Muscle layer of duodenum (tissue), 2 donors: ENCODE measurements around the gene SMCHD1.
"Not testable (repeated sequence)": the region's sequence is repeated elsewhere in the genome, so short reads cannot be mapped to it uniquely, and the experiment has no call there.

Experiments
- H3K27ac ChIP-seq: one replicate; pipeline ENCODE4 v1.7.0; 2013; ENCODE audit warnings: mild to moderate bottlenecking, low read length
- H3K27me3 ChIP-seq: one replicate; pipeline ENCODE4 v1.7.0; 2013; ENCODE audit warnings: low read depth, mild to moderate bottlenecking, control low read depth, low read length
- H3K36me3 ChIP-seq, 2 donors: one replicate each; pipeline ENCODE4 v1.7.0; 2013; ENCODE audit warnings: low read length in 2 of 2, control low read depth in 1 of 2, mild to moderate bottlenecking in 1 of 2; ENCODE audit not compliant: insufficient read depth in 2 of 2, control insufficient read depth in 1 of 2
- H3K4me1 ChIP-seq, 2 donors: one replicate each; pipeline ENCODE4 v1.7.0; 2013; ENCODE audit warnings: low read length in 2 of 2, mild to moderate bottlenecking in 2 of 2, control low read depth in 1 of 2, moderate library complexity in 1 of 2; ENCODE audit not compliant: insufficient read depth in 2 of 2, control insufficient read depth in 1 of 2
- H3K4me3 ChIP-seq, 2 donors: one replicate each; pipeline ENCODE4 v1.7.0; 2013; ENCODE audit warnings: low read length in 2 of 2, low read depth in 1 of 2, mild to moderate bottlenecking in 1 of 2
- H3K9me3 ChIP-seq, 2 donors: one replicate each; pipeline ENCODE4 v1.7.0; 2013; ENCODE audit warnings: low read length in 2 of 2, control low read depth in 1 of 2, mild to moderate bottlenecking in 1 of 2; ENCODE audit not compliant: control insufficient read depth in 1 of 2
- donor health status: healthy.

Gene SMCHD1

DNA sequence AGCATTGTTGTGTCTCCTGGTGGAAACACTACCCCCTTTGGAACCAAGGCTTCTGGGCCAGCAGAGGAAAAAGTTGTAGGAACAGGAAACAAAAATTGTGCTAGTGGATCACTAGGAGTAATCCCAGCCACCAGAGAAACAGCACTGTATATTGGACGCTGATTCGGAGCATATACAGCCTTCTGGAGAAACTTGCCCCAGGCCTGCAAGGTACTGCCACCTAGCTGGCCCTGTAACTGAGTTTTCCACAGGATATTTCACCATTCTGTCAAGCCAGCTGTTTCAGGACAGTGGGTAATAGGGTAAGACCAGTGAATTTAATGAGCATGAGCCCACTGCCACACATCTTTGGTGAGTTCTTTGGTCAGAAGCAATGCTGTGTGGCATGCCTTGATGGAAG is 166.2 kb downstream of the SMCHD1 start:
- H3K4me1 ChIP-seq: no peaks in the 10 kb centered on the region
- H3K36me3 ChIP-seq: no peaks in the 10 kb centered on the region
- H3K27me3 ChIP-seq: no peaks in the 10 kb centered on the region
- no peak overlapping the region for H3K4me3 ChIP-seq
- no peak overlapping the region for H3K27ac ChIP-seq
- H3K9me3 ChIP-seq: peaks cover 0 to 3% of the 10 kb centered on the region in 2 donors

DNA sequence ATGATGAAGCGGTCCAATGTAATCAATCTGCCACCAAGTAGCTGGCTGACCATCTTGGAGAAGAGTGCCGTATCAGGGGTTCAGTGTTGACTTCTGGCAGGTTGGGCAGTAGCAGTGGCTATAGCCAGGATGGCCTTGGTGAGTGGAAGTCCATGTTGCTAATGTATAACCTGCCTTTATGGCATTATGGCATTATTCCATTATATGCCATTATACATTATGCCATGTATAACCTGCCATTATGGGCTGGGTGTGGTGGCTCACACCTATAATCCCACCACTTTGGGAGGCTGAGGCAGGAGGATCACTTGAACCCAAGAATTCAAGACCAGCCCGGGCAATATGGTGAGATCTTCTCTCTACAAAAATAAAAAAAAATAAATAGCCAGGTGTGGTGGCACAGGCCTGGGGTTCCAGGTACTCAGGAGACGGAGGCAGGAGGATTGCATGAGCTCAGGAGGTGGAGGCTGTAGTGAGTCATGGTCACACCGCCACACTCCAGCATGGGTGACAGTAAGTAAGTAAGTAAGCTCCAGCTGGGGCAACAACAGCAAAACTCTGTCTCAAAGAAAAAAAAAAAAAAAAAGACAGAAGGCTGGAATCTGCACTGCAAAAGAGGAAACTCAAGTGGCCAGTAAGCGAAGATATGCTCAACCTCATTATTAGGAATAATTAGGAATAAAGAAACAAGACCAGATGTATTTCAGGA is 166.8 kb downstream of the SMCHD1 start:
- H3K27me3 ChIP-seq: no peaks in the 10 kb centered on the region
- no peaks in the 10 kb centered on the region for H3K4me1 ChIP-seq
- H3K36me3 ChIP-seq: no peaks in the 10 kb centered on the region
- no peak overlapping the region for H3K4me3 ChIP-seq
- H3K27ac ChIP-seq: no peak overlapping the region
- peaks cover 0 to 3% of the 10 kb centered on the region in 2 donors for H3K9me3 ChIP-seq

DNA sequence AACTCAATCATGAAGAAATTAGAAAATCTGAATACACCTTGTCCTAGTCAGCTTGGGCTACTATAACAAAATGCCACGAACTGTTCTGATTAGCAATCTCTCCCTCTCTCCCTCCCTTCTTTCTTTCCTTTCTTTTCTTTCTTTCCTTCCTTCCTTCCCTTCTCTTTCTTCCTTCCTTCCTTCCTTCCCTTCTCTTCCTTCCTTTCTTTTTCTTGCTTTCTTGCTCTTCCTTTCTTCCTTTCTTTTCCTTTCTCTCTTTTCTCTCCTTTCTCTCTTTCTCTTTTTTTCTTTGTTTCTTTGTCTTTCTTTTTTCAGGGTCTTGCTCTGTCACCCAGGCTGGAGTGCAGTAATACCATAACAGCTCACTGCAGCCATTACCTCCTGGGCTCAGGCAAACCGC is 167.7 kb downstream of the SMCHD1 start:
- Histone ChIP-seq H3K36me3 (no peaks in the 10 kb centered on the region), H3K27me3 (no peaks in the 10 kb centered on the region), H3K9me3 (no peaks in the 10 kb centered on the region)

DNA sequence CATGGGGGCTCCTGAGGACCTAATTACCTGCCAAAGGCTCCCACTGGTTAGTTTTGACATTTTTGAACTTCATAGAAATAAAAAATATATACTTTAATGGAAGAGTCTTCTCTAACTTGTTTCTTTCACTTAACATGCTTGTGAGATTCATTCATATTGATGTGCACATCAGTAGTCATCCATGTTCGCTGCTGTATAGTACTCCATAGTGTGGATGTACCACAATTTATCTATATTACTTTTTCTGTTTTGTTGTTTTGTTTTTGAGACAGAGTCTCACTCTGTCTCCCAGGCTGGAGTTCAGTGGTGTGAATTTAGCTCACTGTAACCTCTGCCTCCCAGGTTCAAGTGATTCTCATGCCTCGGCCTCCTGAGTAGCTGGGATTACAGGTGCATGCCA is 168.4 kb downstream of the SMCHD1 start:
- H3K27ac ChIP-seq: no peak overlapping the region
- H3K27me3 ChIP-seq: no peaks in the 10 kb centered on the region
- H3K9me3 ChIP-seq: no peaks in the 10 kb centered on the region
- H3K4me1 ChIP-seq: no peaks in the 10 kb centered on the region
- no peaks in the 10 kb centered on the region for H3K36me3 ChIP-seq
- no peak overlapping the region for H3K4me3 ChIP-seq

More for the DNA sequence above, 167.7 kb downstream of the SMCHD1 start:
- Histone ChIP-seq H3K27ac (no peak overlapping the region), H3K4me1 (no peaks in the 10 kb centered on the region), H3K4me3 (no peak overlapping the region)

DNA sequence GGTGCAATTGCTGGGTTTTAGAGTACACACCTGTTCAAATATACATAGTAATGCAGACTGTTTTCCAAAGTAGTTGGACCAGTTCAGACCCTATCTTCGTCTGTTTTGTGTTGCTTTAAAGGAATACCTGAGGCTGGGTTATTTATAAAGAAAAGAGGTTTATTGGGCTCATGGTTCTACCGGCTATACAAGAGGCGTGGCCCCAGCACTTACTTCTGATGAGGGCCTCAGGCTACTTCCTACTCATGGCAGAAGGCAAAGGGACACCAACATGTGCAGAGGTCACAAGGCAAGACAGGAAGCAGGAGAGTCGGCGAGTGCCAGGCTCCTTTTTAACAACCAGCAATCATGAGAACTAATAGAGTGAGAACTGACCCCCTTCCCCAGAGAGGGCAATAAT is 169.3 kb downstream of the SMCHD1 start:
- Histone ChIP-seq H3K27ac (no peak overlapping the region), H3K4me1 (no peaks in the 10 kb centered on the region), H3K4me3 (no peak overlapping the region), H3K27me3 (no peaks in the 10 kb centered on the region), H3K9me3 (no peaks in the 10 kb centered on the region), H3K36me3 (no peaks in the 10 kb centered on the region)

DNA sequence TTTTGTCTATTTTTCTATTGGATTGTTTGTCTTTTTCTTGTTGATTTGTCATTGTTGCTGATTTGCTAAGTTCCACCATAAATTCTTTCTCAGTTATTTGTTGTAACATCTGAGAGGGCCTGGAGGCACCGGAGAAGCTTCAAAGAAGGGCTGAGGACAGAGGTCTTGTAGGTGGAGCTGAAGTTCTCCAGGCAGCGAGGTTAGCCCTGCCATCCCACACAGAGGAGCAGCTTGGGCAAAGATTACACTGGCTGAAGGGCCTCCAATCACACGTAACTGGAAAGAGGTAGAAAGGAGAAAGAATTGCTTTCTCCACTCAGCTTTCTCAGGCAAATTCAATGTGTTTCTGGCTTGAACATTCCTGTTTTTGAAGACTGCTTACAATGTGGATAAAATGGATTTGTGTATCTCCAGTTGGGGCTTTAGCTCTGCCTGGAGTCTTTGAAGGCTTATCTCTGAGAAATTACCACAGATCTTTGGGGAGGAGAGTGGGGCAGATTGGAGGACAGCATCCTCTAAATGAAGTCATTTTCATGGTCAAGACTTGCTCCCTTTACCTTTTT is 170.2 kb downstream of the SMCHD1 start:
- Histone ChIP-seq H3K36me3 (no peaks in the 10 kb centered on the region), H3K4me3 (no peak overlapping the region), H3K27ac (no peak overlapping the region), H3K4me1 (no peaks in the 10 kb centered on the region), H3K9me3 (no peaks in the 10 kb centered on the region), H3K27me3 (no peaks in the 10 kb centered on the region)

DNA sequence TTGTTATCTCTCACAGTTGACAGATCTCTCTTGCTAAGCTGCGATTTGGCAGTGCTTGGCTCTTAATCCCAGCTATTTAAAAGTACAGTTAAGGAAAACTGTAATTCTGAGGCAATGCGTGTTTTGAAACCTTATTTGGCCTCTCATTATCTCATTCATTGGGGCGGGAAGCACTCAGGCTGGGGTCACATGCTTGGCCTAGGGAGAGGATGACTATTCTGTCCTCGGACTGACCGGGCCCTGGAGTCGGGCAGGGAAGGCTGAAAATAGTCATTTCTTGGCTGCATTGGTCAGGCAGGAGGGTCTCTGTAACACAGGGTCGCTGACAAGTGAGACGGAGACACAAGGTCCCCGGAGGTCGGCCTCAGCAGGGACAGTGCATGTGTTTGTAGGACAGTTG is 171.1 kb downstream of the SMCHD1 start:
- Histone ChIP-seq H3K4me3 (no peak overlapping the region), H3K27me3 (no peaks in the 10 kb centered on the region), H3K27ac (no peak overlapping the region), H3K4me1 (no peaks in the 10 kb centered on the region), H3K36me3 (no peaks in the 10 kb centered on the region), H3K9me3 (no peaks in the 10 kb centered on the region)

DNA sequence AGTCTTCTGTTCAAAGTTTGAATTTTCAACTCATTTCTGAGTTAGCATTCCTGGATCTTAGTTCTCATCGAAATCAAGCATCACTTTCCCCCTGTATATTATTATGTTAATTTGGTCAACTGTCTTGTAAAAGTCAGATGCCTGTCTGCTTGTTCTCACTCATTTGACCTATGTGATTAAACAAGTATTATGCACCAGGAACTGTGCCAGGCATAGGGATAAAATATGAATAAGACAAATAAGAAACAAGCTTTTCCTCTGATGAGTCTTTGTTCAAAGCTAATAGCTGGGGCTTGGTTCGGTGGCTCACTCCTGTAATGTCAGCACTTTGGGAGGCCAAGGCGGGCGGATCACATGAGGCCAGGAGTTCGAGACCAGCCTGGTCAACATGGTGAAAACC is 171.5 kb downstream of the SMCHD1 start:
- Histone ChIP-seq H3K4me1 (no peaks in the 10 kb centered on the region), H3K36me3 (no peaks in the 10 kb centered on the region), H3K9me3 (no peaks in the 10 kb centered on the region), H3K27ac (no peak overlapping the region), H3K27me3 (no peaks in the 10 kb centered on the region), H3K4me3 (no peak overlapping the region)

DNA sequence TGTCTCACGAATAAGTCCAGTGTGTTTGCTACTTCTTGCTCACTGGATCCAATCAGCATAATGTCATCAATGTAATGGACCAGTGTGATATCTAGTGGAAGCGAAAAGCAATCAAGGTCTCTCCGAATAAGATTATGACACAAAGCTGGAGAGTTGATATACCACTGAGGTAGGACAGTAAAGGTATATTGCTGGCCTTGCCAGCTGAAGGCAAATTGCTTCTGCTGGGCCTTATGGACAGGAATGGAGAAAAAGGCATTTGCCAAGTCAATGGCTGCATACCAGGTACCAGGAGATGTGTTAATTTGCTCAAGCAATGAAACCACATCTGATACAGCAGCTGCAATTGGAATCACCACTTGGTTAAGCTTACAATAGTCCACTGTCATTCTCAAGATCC is 180.6 kb downstream of the SMCHD1 start:
- not testable (repeated sequence) for H3K4me1 ChIP-seq, H3K4me3 ChIP-seq, H3K27ac ChIP-seq, H3K36me3 ChIP-seq, H3K9me3 ChIP-seq, H3K27me3 ChIP-seq

DNA sequence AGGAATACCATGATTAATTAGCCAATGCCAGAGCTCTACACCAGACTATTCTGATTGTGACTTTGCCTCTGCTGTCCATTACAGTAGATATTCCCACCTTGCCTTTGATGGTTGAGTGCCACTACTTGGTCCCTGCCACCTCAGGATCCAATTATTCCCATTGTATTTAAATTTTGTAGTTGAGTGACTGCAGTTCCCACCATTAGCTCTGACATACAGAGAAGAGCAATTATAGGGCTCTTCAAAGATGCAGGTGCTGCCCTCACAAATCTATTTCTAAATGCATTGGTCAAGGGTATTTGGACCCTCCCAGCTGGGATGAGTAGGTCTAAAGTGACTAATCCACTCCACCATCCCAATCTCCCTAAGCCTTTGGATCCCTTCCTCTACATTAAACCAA is 181.8 kb downstream of the SMCHD1 start:
- H3K4me1 ChIP-seq, H3K27ac ChIP-seq, H3K27me3 ChIP-seq: not testable (repeated sequence)

DNA sequence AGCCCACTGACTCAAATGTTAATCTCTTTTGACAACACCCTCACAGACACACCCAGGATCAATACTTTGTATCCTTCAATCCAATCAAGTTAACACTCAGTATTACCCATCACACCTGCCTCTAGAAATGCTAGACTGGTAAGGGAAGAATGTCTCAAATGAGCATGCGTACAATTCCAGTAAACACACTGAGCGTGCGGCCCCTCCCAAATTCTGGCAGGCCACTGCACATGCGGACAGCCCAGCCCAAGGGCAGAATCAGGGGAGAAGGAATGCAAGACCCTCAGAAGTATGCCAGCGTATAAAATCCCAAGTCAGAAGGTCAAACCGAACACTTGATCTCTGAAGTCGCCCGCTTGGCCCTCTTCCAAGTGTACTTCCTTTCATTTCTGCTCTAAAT is 183.7 kb downstream of the SMCHD1 start:
- Histone ChIP-seq H3K27me3 (no peaks in the 10 kb centered on the region), H3K9me3 (peaks cover 0 to 5% of the 10 kb centered on the region in 2 donors), H3K27ac (no peak overlapping the region), H3K4me3 (no peak overlapping the region), H3K4me1 (no peaks in the 10 kb centered on the region), H3K36me3 (no peaks in the 10 kb centered on the region)

More for the DNA sequence above, 181.8 kb downstream of the SMCHD1 start:
- not testable (repeated sequence) for H3K9me3 ChIP-seq, H3K36me3 ChIP-seq, H3K4me3 ChIP-seq

DNA sequence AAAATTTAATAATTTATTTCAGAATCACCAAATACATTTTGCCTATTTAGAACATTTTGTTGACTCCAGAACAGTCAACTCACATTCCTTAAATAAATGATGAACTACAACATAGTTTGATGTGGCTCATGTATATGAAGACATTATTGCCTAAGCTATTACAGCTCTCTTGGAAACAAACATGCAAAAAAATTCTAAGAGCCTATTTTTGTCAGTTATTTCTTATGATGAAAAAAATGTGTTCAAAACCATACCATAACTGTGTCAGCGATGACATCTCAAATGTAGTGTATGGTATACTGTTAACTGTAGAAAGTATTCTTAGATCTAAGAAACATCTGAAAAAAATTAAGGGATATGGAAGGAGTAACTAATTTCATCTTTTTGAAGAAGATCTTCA is 185.0 kb downstream of the SMCHD1 start:
- Histone ChIP-seq H3K4me1 (no peaks in the 10 kb centered on the region), H3K9me3 (peaks cover 0 to 5% of the 10 kb centered on the region in 2 donors), H3K27ac (no peak overlapping the region), H3K36me3 (no peaks in the 10 kb centered on the region), H3K27me3 (peaks cover 5% of the 10 kb centered on the region), H3K4me3 (no peak overlapping the region)
